ENCODE results near the gene GTSF1L. TPM values are rescaled to one million over a fixed set of nuclear protein-coding genes. Genes with fewer than 3 reads are reported as not detected.
A peak's percentile ranks its signal among the peaks of the same experiment; 100 is the strongest.

GTSF1L gene
- total RNA-seq, 4 donors from 2014 or later: not detected

GRCh38 chr20:43691928-43692524 is 34.8 kb downstream of the GTSF1L start:
- H3K27me3 ChIP-seq: no peaks in the 10 kb centered on the region
- no peaks in the 10 kb centered on the region for H3K4me1 ChIP-seq
- H3K27ac ChIP-seq: no peak overlapping the region
- H3K4me3 ChIP-seq: no peak overlapping the region
- TF ChIP-seq CTCF (IDR thresholded peaks at IDR 0.05) (peak in 1 of 2 donors; percentile 11), POLR2A (IDR thresholded peaks at IDR 0.05) (no peak)
- no peaks in the 10 kb centered on the region for H3K9me3 ChIP-seq
- H3K36me3 ChIP-seq: no peaks in the 10 kb centered on the region
- WGBS: 80% methylated on average over 4 of the region's 5 CpGs
- no peak for DNase-seq (ENCODE audit: low spot score in 2 of 2)

GRCh38 chr20:43690943-43691598 is 35.7 kb downstream of the GTSF1L start:
- no peak for DNase-seq (ENCODE audit: low spot score in 2 of 2)
- Histone ChIP-seq H3K27me3 (no peaks in the 10 kb centered on the region), H3K4me3 (no peak overlapping the region), H3K36me3 (no peaks in the 10 kb centered on the region), H3K27ac (no peak overlapping the region), H3K4me1 (no peaks in the 10 kb centered on the region), H3K9me3 (no peaks in the 10 kb centered on the region)
- no peak for TF ChIP-seq POLR2A (IDR thresholded peaks at IDR 0.05)
- WGBS: 89% methylated on average over 9 of the region's 9 CpGs

GRCh38 chr20:43689165-43689564 is 37.6 kb downstream of the GTSF1L start:
- 94% methylated on average over 4 of the region's 4 CpGs for WGBS
- Histone ChIP-seq H3K27me3 (no peaks in the 10 kb centered on the region), H3K27ac (no peak overlapping the region), H3K4me1 (no peaks in the 10 kb centered on the region), H3K9me3 (no peaks in the 10 kb centered on the region), H3K36me3 (no peaks in the 10 kb centered on the region), H3K4me3 (no peak overlapping the region)
- no peak for DNase-seq (ENCODE audit: low spot score in 2 of 2)
- TF ChIP-seq CTCF (IDR thresholded peaks at IDR 0.05) (no peak), POLR2A (IDR thresholded peaks at IDR 0.05) (no peak), EP300 (IDR thresholded peaks at IDR 0.05) (no peak), POLR2AphosphoS5 (IDR thresholded peaks at IDR 0.05) (no peak)

- no peaks in the 10 kb centered on the region for H3K9me3 ChIP-seq
- H3K36me3 ChIP-seq: no peaks in the 10 kb centered on the region
- no peak for DNase-seq (ENCODE audit: low spot score in 2 of 2)
- H3K4me3 ChIP-seq: no peak overlapping the region
- WGBS: 85% methylated on average over 10 of the region's 13 CpGs
- no peaks in the 10 kb centered on the region for H3K27me3 ChIP-seq
- TF ChIP-seq EP300 (IDR thresholded peaks at IDR 0.05) (no peak), CTCF (IDR thresholded peaks at IDR 0.05) (no peak), POLR2A (IDR thresholded peaks at IDR 0.05) (no peak), POLR2AphosphoS5 (IDR thresholded peaks at IDR 0.05) (no peak)
- no peak overlapping the region for H3K27ac ChIP-seq
- no peaks in the 10 kb centered on the region for H3K4me1 ChIP-seq
Measured at GRCh38 chr20:43686820-43687219, 40.0 kb downstream of the GTSF1L start.

GRCh38 chr20:43682446-43682845 is 44.4 kb downstream of the GTSF1L start:
- 96% methylated on average over 7 of the region's 9 CpGs for WGBS
- no peak for TF ChIP-seq POLR2A (IDR thresholded peaks at IDR 0.05)
- no peak for TF ChIP-seq EP300 (IDR thresholded peaks at IDR 0.05)
- TF ChIP-seq POLR2AphosphoS5 (IDR thresholded peaks at IDR 0.05): no peak
- no peak for TF ChIP-seq CTCF (IDR thresholded peaks at IDR 0.05)

More at GRCh38 chr20:43682446-43682845, 44.4 kb downstream of the GTSF1L start:
- no peak for DNase-seq (ENCODE audit: low spot score in 2 of 2)
- no peak overlapping the region for H3K4me3 ChIP-seq
- no peaks in the 10 kb centered on the region for H3K27me3 ChIP-seq
- no peak overlapping the region for H3K27ac ChIP-seq
- H3K36me3 ChIP-seq: no peaks in the 10 kb centered on the region
- H3K4me1 ChIP-seq: no peaks in the 10 kb centered on the region
- no peaks in the 10 kb centered on the region for H3K9me3 ChIP-seq
